Kidney tubule cell (primary cell): Measurements from ENCODE around the gene HOXB4.

Source experiments
- DNase-seq: peaks from one replicate; pipeline ENCODE4 v3.0.0-alpha.2; 2018; ENCODE audit warnings: low spot score

HOXB4 gene

DNA sequence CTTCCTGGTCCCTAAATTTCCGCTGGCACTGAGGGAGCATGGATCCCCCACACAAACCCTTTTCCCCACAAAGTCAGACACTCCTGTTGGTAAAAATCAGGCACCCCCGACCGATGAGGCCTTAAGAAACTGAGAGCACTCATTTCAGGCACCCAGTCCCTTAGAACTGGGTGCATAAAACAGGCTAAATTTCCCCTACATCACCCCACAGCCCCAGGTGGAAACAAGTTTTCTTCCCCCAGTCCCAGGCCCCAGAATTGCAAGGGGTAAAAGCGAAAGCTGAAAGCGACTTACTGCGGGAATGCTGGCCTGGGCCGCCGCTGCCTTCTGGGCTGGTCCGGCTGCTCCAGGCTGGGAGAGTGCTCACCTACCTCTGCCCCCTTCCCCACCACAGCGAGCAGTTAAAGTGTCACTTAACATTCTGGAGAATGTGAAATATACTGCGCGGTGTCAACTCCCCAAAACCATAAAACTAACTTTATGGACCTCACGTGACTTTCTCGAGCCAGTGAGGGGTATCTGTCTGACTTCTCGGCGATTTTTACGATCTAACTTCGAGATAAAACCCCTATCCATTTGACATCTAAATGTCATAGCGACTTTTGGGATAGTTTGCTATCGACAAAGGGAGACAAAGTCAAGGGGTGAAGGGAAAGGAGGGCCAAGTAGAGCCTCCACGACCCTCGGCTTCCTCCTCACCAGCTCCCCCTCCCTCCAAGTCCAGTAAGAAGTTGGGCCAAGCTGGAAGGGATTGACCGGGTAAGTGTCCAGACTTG lies 11.9 kb upstream of the HOXB4 start, which contains the start of gene HOXB3:
HOXB3 (minus strand) TSS at position 411 of the 776 bp plus-strand sequence. CDS start 37,767 bp downstream, outside the sequence.
- DNase-seq = no peak

DNA sequence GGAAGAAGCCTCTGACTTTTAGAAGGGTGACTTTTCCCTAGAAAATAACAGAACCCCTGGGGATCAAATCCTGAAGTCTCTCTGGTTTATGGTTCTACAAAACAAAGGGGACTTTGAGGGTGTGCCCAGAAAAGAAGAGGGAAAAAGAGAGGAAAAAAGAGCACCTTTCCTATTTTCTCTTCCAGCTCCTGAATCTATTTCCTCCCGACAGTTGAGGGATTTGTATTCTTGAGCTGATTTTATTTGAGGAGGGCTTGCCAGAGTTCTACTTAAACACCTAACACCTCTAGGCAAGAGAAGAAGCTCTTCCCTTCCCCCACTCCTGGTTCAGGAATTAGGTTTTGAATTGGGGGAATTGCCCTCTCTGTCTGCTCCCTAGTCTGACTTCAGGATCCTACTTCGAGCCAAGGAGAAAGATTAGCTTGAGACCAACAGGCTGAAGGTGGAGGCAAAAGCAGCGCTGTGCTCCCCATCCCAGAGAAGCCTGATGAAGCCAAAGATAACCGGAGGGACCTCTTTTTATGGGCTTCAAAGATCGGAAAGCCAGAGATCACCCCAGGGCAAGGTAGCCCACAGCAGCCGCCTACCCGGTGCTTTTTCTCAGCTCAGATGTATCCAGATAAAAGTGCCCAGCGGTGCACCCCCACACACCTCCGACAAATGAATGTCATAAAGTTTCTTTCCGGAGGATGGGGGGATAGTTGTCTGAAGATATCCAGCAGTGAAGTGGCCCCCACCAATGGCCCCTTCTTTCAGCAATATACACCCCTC lies 11.1 kb upstream of the HOXB4 start:
- no peak for DNase-seq

- no peak for DNase-seq
These were observed 10.4 kb upstream of the HOXB4 start for GRCh38 chr17:48588528-48588927.

DNA sequence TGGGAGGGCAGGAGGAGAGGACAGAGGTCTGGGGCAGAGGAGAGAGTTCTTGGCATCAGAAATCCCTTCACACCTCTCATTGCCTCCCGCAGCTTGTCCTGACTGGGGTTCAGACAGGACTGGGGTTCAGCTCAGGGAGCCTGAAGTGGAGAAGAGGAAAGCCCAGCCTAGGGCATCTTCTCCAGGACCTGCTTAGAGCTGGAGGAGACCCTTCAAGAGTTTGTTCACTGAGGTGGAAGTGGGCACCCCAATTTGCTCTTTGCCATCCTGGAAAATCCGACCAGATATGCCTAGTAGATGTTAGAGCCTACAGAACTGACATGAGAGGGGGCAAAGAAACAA lies 9.9 kb upstream of the HOXB4 start:
- no peak for DNase-seq

- DNase-seq = no peak
These were observed 9.3 kb upstream of the HOXB4 start for GRCh38 chr17:48587276-48588073.

DNA sequence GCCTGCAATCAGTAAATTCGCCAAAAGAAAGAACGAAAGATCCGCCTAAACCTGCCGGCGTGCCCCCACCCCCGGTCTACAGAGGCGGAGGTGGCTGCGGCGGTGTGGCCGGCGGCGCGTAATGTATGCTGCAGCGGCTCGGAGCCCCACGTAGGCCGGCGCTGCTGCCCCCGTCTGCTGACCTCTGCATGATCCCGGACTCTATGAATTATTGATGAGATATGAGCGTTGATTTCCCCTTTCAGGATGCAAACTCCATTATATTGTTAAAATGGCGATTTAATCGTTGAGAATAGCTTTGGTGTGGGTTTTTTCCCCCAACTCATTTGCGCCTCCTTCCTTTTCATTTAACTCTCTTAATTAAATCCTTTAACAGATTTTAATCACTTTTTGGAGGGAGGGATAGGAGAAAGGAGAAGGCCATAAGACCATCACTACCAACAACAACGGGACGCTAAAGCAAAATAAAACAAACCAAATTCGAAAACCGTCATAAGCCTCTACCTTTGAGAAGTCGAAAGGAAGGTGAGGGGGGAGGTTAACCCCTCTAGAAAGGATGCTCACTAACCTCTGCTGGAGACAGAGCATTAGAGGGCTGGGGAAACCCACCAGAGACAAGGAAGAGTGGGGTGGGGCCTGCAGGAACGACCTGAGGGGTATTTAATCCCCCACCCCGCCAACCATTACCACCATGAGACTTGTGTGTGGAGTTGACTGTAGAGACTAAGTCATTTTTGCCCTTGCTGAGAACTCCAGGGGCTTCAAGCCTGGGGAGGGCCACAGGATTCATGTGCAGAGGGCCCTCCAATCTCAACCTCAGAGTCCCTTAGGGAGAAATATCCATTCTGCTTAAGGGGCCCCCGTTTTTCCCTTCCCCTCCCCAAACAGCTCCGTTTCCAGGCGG lies 8.5 kb upstream of the HOXB4 start:
- DNase-seq = peak; percentile 74

DNA sequence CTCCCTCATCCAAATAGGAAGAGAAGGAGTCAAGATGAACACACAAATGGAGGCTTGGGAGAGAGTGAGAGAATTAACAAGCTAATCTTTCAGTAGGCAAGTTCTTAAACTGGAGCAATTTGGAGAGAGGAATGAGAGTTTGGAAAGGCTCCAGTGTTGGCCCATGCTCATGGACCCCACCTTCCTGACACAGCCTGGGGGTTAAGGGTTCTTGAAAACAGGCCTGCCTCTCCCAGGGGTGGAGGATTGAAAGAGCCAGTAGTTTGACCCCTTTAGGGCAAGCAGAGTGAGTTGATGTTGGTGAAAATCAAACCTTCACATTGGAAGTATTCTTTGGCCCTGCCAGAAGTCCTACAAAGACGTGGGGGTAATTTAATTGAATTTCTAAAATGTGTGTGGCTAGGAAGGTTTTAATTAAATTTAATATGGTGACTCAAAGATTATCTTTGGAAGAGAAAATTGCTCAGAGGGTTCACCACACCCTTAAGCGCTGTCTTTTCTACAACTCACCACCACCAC lies 6.1 kb upstream of the HOXB4 start:
- DNase-seq = no peak

DNA sequence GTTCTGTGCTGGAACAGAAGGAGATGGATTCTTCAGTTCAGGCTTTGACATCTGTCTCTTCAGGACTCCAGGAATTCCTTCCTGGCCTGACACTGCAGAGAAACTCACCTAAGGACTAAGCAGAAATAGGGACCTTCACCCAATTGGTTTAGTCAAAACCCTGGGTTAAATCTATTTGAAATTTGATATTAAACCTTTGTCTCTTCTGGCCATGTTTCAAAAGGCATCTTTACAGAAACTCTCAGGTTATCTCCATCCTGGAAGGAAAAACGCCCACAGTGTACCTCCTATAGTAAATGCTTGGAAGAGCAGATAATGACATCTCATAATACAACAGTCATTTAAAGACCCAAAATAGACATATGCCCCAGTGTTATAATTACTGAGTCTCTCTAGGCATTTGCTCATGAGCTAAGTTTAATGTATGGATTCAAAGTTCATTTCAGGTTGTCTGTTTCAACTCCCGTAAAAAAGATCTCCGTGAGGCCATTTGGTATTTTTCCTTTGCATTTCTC lies 5.6 kb upstream of the HOXB4 start:
- DNase-seq = no peak

DNA sequence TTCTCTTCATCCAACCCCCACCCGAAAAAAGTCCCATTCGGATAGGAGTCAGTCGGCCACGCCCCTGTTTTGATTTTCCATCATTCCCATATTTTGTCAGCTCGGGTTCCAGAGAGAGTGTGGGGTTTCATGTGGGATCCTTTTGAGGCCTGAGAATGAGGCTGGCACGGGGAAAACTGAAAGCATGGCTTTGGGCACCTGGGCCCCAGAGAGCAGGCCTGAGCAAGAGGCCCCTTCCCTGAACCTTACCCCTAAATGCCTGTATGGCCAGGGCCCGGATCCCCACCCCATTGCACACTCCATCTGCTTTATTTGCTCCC lies 4.6 kb upstream of the HOXB4 start:
- no peak for DNase-seq

DNA sequence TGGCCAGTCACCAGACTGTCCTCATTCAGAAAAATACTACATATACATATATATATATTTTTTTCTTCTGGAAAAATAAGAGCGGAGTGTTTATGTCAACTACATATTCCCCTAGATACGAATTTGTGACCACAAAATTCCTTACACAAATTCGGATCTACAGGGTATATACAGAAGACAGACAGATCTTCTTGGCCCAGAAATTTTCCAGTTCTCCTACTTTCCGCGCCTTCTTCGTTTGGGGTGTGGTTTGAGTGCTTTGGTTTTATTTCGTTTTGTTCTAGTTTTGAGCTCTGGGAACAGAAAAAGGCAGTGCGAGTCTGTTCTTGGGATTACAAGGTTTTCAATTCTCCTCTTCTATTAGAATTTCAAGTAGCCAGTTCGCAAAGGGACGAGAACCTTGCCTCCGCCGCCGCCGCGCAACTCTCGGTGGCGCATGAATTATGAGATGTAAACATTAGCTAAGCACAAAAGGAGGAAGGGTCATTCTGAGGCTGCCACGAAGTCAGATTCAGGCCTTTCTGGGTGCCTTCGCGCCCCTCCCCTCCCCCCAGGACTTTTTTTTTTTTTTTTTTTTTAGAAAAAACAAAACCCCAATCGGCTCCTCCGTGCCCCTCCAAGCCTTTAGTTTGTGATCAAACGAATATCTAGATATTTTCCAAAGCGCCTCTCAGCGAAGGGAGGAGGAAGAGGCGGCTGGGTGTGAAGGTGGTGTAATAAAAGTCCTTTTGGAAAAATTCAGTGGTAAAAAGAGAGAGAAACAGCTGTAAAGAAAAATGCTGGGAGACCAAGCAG lies 1.8 kb upstream of the HOXB4 start:
- DNase-seq = no peak

DNA sequence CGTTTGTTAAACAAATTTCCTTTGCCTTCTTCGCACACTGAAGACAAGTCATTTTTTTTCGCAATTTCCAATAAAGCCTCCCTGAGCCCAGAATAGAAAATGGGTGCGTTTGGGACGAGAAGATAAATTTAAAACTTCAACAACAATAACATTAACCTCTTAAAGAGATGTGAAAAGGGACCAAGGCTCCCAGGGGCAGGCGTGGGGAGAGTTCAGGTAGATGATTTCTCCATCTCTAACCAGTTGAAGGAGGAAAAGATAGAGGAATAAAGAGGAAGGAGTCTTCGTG lies 1.3 kb upstream of the HOXB4 start:
- no peak for DNase-seq

GRCh38 chr17:48578616-48579470 lies 693 bp upstream of the HOXB4 start:
- DNase-seq = no peak

GRCh38 chr17:48577330-48577945 lies 712 bp downstream of the HOXB4 start:
- no peak for DNase-seq

DNA sequence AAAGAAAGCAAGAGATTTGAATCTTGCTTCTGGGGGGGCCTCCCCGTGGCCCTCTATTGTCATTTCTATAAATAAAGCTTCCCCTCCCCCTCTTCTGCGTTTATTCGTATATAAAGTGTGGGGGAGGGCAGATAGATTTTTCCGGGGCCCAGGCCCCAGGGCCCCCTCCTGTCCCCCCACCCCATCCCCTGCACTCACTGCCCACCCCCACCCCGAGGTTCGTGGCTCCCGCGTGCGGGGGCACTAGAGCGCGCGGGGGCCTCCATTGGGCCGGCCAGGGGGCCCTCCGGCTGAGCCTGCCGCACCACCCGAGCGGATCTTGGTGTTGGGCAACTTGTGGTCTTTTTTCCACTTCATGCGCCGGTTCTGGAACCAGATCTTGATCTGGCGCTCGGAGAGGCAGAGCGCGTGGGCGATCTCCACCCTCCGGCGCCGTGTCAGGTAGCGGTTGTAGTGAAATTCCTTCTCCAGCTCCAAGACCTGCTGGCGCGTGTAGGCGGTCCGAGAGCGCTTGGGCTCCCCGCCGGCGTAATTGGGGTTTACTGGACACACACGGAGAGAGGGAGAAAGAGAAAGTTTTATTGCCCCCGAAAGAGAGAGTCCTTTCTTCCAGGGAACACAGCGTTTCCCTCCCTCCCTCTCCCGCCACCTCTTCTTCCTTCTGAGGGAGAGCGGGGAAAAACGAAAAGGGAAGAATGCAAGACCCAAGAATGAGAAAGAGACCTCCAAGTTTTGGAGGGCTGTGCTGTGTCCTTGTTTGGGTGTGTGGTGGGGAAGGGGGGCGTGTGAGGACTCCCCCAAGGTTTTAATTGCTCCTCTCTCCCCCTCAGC lies 1.5 kb downstream of the HOXB4 start:
- peak; percentile 64 for DNase-seq

GRCh38 chr17:48575673-48576478 lies 2.3 kb downstream of the HOXB4 start:
- DNase-seq = no peak

- no peak for DNase-seq
These were observed 3.0 kb downstream of the HOXB4 start for GRCh38 chr17:48575066-48575582.

- no peak for DNase-seq
These were observed 3.6 kb downstream of the HOXB4 start for GRCh38 chr17:48574505-48575065.
